ENCODE measurements around the gene IKBKG.
A peak's percentile ranks its signal among the peaks of the same experiment; 100 is the strongest.

IKBKG gene

DNA sequence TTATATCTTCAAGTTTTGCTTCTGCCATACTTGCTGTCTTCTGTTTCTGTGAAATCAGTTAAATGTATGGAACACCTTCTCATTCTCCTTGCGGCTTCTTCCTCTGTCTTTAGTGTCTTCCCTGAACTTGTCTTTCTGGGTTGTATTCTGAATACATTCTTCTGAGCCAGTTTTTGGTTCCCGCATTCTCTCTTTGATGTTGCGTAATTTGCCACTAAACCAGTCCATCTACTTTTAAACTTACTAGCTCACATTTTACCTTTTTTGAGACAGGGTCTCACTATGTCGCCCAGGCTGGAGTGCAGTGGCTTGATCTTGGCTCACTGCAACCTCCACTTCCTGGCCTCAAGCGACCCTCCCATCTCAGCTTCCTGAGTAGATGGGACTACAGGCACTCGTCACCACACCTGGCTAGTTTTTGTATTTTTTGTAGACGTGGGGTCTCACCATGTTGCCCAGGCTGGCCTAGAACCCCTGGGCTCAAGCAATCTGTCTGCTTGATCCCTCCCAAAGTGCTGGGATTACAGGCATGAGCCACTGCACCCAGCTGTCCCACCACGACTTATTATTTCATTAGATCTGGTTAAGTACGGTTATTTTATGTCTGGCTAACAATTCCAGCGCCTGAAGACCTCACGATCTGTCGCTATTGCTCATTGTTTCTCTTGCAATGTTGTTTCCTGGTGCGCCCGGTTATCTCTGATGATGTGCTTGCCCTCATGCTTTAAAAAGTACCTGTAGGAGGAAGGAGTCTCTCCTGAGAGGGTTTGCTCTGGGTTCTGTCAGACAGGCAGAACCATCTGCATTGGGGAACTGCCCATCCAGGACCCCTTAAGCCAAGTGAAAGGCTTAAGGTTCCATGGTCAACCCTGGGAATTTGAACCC is 21.6 kb upstream of the IKBKG start:
- Histone ChIP-seq H3K4me3 (ENCODE audit: low read depth in 1 of 5, low read length in 5 of 5) (no peak overlapping the region), H3K4me1 (ENCODE audit: control insufficient read depth in 5 of 5, insufficient read depth in 5 of 5, low read length in 5 of 5) (peaks cover 1 to 10% (median 5%) of the 10 kb centered on the region in 5 donors), H3K9ac (ENCODE audit: low read length in 5 of 5) (no peak overlapping the region), H3K27me3 (ENCODE audit: control insufficient read depth in 5 of 5, insufficient read depth in 4 of 5, low read length in 5 of 5) (peaks cover 0 to 8% (median 6%) of the 10 kb centered on the region in 5 donors), H3K27ac (ENCODE audit: low read depth, low read length) (no peak overlapping the region), H3K9me3 (ENCODE audit: control insufficient read depth in 5 of 5, low read length in 5 of 5) (no peaks in the 10 kb centered on the region), H3K36me3 (ENCODE audit: control insufficient read depth in 5 of 5, insufficient read depth in 5 of 5, low read length in 5 of 5) (peaks cover 0 to 1% (median 0%) of the 10 kb centered on the region in 5 donors)

DNA sequence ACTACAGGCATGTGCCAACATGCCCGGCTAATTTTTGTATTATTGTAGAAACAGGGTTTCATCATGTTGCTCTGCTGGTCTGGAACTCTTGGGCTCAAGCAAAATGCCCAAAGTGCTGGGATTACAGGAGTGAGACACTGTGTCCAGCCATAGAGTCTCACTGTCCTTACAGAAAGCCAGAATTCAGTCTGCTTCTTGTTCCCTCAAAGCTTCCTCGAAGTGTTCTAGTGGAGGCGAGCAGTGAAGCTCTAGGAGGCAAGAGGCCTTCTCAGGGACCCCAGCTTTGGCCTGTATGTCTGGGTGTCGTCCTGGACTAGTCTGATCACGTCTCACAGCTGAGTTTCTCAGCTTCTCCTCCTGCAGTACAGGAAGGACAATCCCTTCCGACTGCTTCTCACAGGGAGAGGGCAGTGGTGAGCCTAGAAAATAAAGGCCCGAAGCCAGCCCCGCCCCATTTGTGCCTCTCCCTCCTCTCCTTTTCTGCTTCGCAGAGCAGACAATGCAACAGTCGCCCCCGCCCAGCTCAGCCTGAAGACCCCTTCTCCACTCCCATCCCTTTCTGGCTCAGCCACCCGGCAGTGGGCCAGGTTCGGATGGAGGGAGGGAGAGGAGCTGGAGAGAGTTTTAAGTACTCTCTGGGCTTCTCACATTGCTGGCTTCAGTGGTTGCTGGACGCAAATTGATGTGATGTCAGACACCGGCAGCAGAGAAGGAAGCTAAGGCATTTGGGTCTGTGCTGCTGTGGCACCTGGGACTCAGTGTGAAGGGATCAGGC is 20.3 kb upstream of the IKBKG start:
- H3K4me1 ChIP-seq (ENCODE audit: control insufficient read depth in 5 of 5, insufficient read depth in 5 of 5, low read length in 5 of 5), result peaks cover 1 to 10% (median 5%) of the 10 kb centered on the region in 5 donors
- H3K27me3 ChIP-seq (ENCODE audit: control insufficient read depth in 5 of 5, insufficient read depth in 4 of 5, low read length in 5 of 5), result peaks cover 0 to 8% (median 6%) of the 10 kb centered on the region in 5 donors
- peak overlapping the region; percentile 27 for H3K27ac ChIP-seq (ENCODE audit: low read depth, low read length)
- H3K4me3 ChIP-seq (ENCODE audit: low read depth in 1 of 5, low read length in 5 of 5), result peak overlapping the region in 4 of 5 donors; percentile 42 to 69 (median 46)
- H3K9ac ChIP-seq (ENCODE audit: low read length in 5 of 5), result peak overlapping the region; percentile 21 to 65 (median 48)
- no peaks in the 10 kb centered on the region for H3K9me3 ChIP-seq (ENCODE audit: control insufficient read depth in 5 of 5, low read length in 5 of 5)
- peaks cover 0 to 8% (median under 1%) of the 10 kb centered on the region in 5 donors for H3K36me3 ChIP-seq (ENCODE audit: control insufficient read depth in 5 of 5, insufficient read depth in 5 of 5, low read length in 5 of 5)

DNA sequence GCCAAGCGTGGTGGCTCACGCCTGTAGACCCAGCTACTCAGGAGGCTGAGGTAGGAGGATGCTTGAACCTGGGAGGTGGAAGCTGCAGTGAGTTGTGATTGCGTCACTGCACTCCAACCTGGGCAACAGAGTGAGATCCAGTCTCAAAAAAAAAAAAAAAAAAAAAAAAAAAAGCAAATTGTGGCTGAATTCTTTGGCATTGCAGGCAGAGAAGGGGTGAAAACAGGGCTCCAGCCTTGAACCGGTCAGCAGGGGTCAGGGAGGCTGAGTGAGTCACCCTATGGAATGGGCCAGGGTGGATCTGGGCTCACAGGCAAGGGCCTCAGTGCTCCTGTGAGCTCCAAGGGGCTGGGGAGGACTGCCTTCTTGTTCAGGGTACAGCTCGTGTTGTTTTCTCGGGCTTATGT is 18.2 kb upstream of the IKBKG start:
- Histone ChIP-seq H3K9ac (ENCODE audit: low read length in 5 of 5) (no peak overlapping the region), H3K27me3 (ENCODE audit: control insufficient read depth in 5 of 5, insufficient read depth in 4 of 5, low read length in 5 of 5) (peaks cover 0 to 10% (median 6%) of the 10 kb centered on the region in 5 donors), H3K36me3 (ENCODE audit: control insufficient read depth in 5 of 5, insufficient read depth in 5 of 5, low read length in 5 of 5) (peaks cover 0 to 28% (median 21%) of the 10 kb centered on the region in 5 donors), H3K4me1 (ENCODE audit: control insufficient read depth in 5 of 5, insufficient read depth in 5 of 5, low read length in 5 of 5) (peaks cover 1 to 10% (median 6%) of the 10 kb centered on the region in 5 donors), H3K9me3 (ENCODE audit: control insufficient read depth in 5 of 5, low read length in 5 of 5) (no peaks in the 10 kb centered on the region), H3K4me3 (ENCODE audit: low read depth in 1 of 5, low read length in 5 of 5) (no peak overlapping the region), H3K27ac (ENCODE audit: low read depth, low read length) (no peak overlapping the region)

DNA sequence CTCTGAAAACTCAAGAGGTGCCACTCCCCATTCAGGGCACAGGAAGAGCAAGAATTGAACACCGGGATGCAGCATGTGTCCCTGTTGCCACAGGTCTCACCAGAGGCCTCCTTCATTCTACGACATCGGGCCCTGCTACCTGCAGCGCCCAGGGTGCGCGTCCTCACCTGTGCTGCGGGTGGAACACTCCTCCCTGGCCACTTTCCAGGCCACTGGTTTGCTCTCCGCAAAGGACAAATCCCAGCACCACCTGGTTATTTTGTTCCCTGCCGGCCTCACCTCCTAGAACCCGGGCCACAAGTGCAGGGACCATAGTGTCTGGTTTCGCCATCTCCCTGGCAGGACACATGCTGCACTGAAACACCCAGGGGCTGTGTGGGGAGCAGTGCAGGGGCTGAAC is 17.1 kb upstream of the IKBKG start:
- peaks cover 0 to 10% (median 6%) of the 10 kb centered on the region in 5 donors for H3K27me3 ChIP-seq (ENCODE audit: control insufficient read depth in 5 of 5, insufficient read depth in 4 of 5, low read length in 5 of 5)
- peaks cover 0 to 32% (median 22%) of the 10 kb centered on the region in 5 donors for H3K36me3 ChIP-seq (ENCODE audit: control insufficient read depth in 5 of 5, insufficient read depth in 5 of 5, low read length in 5 of 5)
- no peak overlapping the region for H3K9ac ChIP-seq (ENCODE audit: low read length in 5 of 5)
- H3K9me3 ChIP-seq (ENCODE audit: control insufficient read depth in 5 of 5, low read length in 5 of 5), result no peaks in the 10 kb centered on the region
- H3K4me1 ChIP-seq (ENCODE audit: control insufficient read depth in 5 of 5, insufficient read depth in 5 of 5, low read length in 5 of 5), result peaks cover 1 to 15% (median 14%) of the 10 kb centered on the region in 5 donors
- no peak overlapping the region for H3K27ac ChIP-seq (ENCODE audit: low read depth, low read length)
- H3K4me3 ChIP-seq (ENCODE audit: low read depth in 1 of 5, low read length in 5 of 5), result no peak overlapping the region

DNA sequence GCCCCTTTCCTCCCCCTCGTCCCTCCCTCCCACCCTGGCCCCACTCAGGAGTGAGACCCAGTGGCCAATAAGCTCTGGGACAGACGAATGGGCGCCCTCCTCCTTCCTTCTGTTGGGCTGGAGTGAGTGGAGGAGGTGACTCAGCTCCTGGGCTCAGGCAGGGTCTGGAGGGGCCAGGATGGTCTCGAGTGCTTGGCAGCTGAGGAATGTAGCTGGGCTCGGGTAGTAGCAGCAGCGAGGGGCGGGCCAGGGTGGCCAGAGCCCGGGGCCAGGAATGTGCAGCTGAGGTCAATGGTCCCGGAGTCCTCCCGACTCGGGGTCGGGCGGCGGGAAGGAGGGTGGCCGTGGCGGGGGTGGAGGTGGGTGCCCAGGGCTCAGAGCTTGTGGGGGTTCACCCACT is 15.8 kb upstream of the IKBKG start:
- Histone ChIP-seq H3K9me3 (ENCODE audit: control insufficient read depth in 5 of 5, low read length in 5 of 5) (no peaks in the 10 kb centered on the region), H3K4me3 (ENCODE audit: low read depth in 1 of 5, low read length in 5 of 5) (no peak overlapping the region), H3K27me3 (ENCODE audit: control insufficient read depth in 5 of 5, insufficient read depth in 4 of 5, low read length in 5 of 5) (peaks cover 0 to 14% (median 10%) of the 10 kb centered on the region in 5 donors), H3K9ac (ENCODE audit: low read length in 5 of 5) (no peak overlapping the region), H3K27ac (ENCODE audit: low read depth, low read length) (no peak overlapping the region), H3K4me1 (ENCODE audit: control insufficient read depth in 5 of 5, insufficient read depth in 5 of 5, low read length in 5 of 5) (peaks cover 1 to 15% (median 14%) of the 10 kb centered on the region in 5 donors), H3K36me3 (ENCODE audit: control insufficient read depth in 5 of 5, insufficient read depth in 5 of 5, low read length in 5 of 5) (peaks cover 0 to 39% (median 22%) of the 10 kb centered on the region in 5 donors)

DNA sequence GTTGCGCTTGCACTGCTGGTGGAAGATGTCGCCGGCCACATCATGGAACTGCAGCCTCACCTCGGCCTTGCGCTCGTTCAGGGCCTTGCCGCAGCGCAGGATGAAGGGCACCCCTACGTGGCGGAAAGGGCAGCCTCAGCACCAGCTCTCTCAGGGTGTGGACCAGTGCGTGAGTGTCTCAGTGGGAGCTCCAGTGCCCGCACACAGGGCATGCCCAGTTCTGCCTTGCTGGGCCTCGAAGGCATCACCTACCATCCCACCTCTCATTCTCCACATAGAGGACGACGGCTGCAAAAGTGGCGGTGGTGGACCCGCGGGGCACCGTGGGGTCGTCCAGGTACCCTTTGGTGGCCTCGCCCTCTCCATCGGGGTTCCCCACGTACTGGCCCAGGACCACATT is 14.7 kb upstream of the IKBKG start:
- no peak overlapping the region for H3K4me3 ChIP-seq (ENCODE audit: low read depth in 1 of 5, low read length in 5 of 5)
- peaks cover 0 to 39% (median 22%) of the 10 kb centered on the region in 5 donors for H3K36me3 ChIP-seq (ENCODE audit: control insufficient read depth in 5 of 5, insufficient read depth in 5 of 5, low read length in 5 of 5)
- no peak overlapping the region for H3K9ac ChIP-seq (ENCODE audit: low read length in 5 of 5)
- H3K4me1 ChIP-seq (ENCODE audit: control insufficient read depth in 5 of 5, insufficient read depth in 5 of 5, low read length in 5 of 5), result peaks cover 0 to 9% (median 5%) of the 10 kb centered on the region in 5 donors
- no peaks in the 10 kb centered on the region for H3K9me3 ChIP-seq (ENCODE audit: control insufficient read depth in 5 of 5, low read length in 5 of 5)
- no peak overlapping the region for H3K27ac ChIP-seq (ENCODE audit: low read depth, low read length)
- peaks cover 0 to 10% (median 6%) of the 10 kb centered on the region in 5 donors for H3K27me3 ChIP-seq (ENCODE audit: control insufficient read depth in 5 of 5, insufficient read depth in 4 of 5, low read length in 5 of 5)

DNA sequence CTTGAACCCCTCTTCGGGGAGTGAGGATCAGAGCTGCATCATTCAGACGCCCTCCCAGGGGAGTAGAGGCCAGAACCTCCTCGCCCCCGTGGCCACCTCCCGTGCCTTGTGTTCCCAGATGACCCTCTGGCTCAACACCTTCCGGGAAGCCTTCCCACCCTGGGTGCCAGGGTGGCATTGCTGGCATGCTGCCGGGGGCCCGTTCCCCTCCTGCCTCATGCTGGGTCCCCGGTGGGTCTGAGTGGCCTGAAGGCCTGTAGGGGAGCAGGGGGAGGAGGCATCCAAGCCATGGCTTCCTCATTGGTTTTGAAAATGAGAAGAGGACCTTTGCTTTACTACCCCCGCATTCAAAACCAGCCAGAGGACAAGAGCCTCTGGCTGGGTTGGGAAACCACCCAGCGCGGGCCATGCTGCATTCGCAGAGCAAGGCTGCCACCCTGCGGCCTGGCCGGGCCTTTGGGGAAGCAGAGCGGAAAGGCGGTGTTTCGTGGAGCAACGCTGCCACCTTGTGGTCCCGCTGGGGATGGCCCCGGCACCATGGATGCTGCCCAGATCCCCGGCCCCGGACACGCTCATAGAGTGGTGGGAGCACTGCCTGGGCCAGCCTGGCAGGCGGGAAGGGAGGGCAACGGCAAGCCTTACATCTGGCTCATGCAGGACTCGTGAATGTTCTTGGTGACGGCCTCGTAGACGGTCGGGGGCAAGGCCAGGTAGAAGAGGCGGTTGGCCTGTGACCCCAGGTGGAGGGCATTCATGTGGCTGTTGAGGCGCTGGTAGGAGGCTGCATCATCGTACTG is 12.7 kb upstream of the IKBKG start:
- Histone ChIP-seq H3K36me3 (ENCODE audit: control insufficient read depth in 5 of 5, insufficient read depth in 5 of 5, low read length in 5 of 5) (peaks cover 0 to 39% (median 22%) of the 10 kb centered on the region in 5 donors), H3K9me3 (ENCODE audit: control insufficient read depth in 5 of 5, low read length in 5 of 5) (no peaks in the 10 kb centered on the region), H3K4me1 (ENCODE audit: control insufficient read depth in 5 of 5, insufficient read depth in 5 of 5, low read length in 5 of 5) (peaks cover 0 to 9% (median 5%) of the 10 kb centered on the region in 5 donors), H3K27ac (ENCODE audit: low read depth, low read length) (peak overlapping the region; percentile 62), H3K4me3 (ENCODE audit: low read depth in 1 of 5, low read length in 5 of 5) (no peak overlapping the region), H3K27me3 (ENCODE audit: control insufficient read depth in 5 of 5, insufficient read depth in 4 of 5, low read length in 5 of 5) (peaks cover 0 to 10% (median 6%) of the 10 kb centered on the region in 5 donors), H3K9ac (ENCODE audit: low read length in 5 of 5) (peak overlapping the region in 1 of 5 donors; percentile 6)

DNA sequence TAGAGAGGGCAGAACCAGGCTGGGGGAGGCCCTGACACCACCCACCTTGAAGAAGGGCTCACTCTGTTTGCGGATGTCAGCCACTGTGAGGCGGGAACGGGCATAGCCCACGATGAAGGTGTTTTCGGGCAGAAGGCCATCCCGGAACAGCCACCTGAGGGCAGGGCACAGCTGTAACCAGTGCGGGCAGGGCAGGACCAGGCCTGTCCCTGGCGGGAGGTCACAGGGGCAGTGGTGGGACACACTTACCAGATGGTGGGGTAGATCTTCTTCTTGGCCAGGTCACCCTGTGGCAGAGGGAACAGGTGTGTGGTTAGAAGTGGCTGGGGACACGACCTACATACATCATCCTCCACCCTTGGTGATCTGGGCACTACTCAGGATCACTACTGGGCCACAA is 11.5 kb upstream of the IKBKG start:
- H3K27me3 ChIP-seq (ENCODE audit: control insufficient read depth in 5 of 5, insufficient read depth in 4 of 5, low read length in 5 of 5), result peaks cover 0 to 11% (median 4%) of the 10 kb centered on the region in 5 donors
- peaks cover 0 to 9% (median 5%) of the 10 kb centered on the region in 5 donors for H3K4me1 ChIP-seq (ENCODE audit: control insufficient read depth in 5 of 5, insufficient read depth in 5 of 5, low read length in 5 of 5)
- peaks cover 0 to 41% (median 22%) of the 10 kb centered on the region in 5 donors for H3K36me3 ChIP-seq (ENCODE audit: control insufficient read depth in 5 of 5, insufficient read depth in 5 of 5, low read length in 5 of 5)
- no peak overlapping the region for H3K9ac ChIP-seq (ENCODE audit: low read length in 5 of 5)
- no peak overlapping the region for H3K4me3 ChIP-seq (ENCODE audit: low read depth in 1 of 5, low read length in 5 of 5)
- no peak overlapping the region for H3K27ac ChIP-seq (ENCODE audit: low read depth, low read length)
- no peaks in the 10 kb centered on the region for H3K9me3 ChIP-seq (ENCODE audit: control insufficient read depth in 5 of 5, low read length in 5 of 5)

DNA sequence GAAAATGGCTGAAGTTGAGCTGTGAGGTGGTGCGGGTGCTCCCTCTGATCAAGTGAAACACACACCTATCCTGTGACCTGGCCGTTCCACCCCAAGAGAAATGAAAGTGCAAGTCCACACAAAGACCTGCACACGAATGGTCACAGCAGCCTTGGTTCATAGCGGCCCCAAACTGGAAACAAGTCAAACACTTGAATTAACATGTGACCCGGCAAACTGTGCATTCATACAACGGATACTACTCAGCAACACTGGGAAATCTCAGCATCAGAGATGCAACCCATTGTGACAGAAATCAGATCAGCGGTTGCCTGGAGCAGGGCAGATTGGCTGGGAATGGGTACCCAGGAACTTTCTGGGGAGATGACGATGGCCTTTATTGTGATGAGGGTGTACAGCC is 8.3 kb upstream of the IKBKG start:
- Histone ChIP-seq H3K4me1 (ENCODE audit: control insufficient read depth in 5 of 5, insufficient read depth in 5 of 5, low read length in 5 of 5) (peaks cover 0 to 37% (median 30%) of the 10 kb centered on the region in 5 donors), H3K27ac (ENCODE audit: low read depth, low read length) (no peak overlapping the region), H3K4me3 (ENCODE audit: low read depth in 1 of 5, low read length in 5 of 5) (no peak overlapping the region)

More for the DNA sequence above, 8.3 kb upstream of the IKBKG start:
- H3K9ac ChIP-seq (ENCODE audit: low read length in 5 of 5), result no peak overlapping the region
- peaks cover 0 to 20% (median 9%) of the 10 kb centered on the region in 5 donors for H3K27me3 ChIP-seq (ENCODE audit: control insufficient read depth in 5 of 5, insufficient read depth in 4 of 5, low read length in 5 of 5)
- H3K9me3 ChIP-seq (ENCODE audit: control insufficient read depth in 5 of 5, low read length in 5 of 5), result no peaks in the 10 kb centered on the region
- H3K36me3 ChIP-seq (ENCODE audit: control insufficient read depth in 5 of 5, insufficient read depth in 5 of 5, low read length in 5 of 5), result peaks cover 0 to 15% (median 1%) of the 10 kb centered on the region in 5 donors
